ENCODE measurements around the gene FAM156A. TPM values are rescaled to one million over a fixed set of nuclear protein-coding genes. Genes with fewer than 3 reads are reported as not detected.
"Not testable (repeated sequence)": the region's sequence is repeated elsewhere in the genome, so short reads cannot be mapped to it uniquely, and the experiment has no call there.

FAM156A gene
- total RNA-seq, 1 donor from 2014 or later, result 27.8 TPM

GRCh38 chrX:52940704-52941103 is 17.6 kb downstream of the FAM156A start:
- H3K4me2 ChIP-seq; H2AFZ ChIP-seq (replicated peaks); DNase-seq (ENCODE audit: low spot score); H3K36me3 Mint-ChIP-seq; H3F3A ChIP-seq (ENCODE audit: low read depth); H3K9me3 Mint-ChIP-seq; H3K27me3 Mint-ChIP-seq (ENCODE audit: insufficient read depth, low read depth); H3K4me3 Mint-ChIP-seq; H4K20me1 ChIP-seq (ENCODE audit: low read depth); H3K4me1 Mint-ChIP-seq; H3K9ac ChIP-seq; H3K9me3 ChIP-seq (ENCODE audit: low read depth); H3K36me3 ChIP-seq; H3K4me3 ChIP-seq; H3K27me3 ChIP-seq; H3K4me1 ChIP-seq; H3K79me2 ChIP-seq (ENCODE audit: low read depth); H3K27ac Mint-ChIP-seq; H3K27ac ChIP-seq: not testable (repeated sequence)

GRCh38 chrX:52935470-52935784 is 22.9 kb downstream of the FAM156A start:
- H3K79me2 ChIP-seq (ENCODE audit: low read depth); H3K9me3 ChIP-seq (ENCODE audit: low read depth); H3K27me3 ChIP-seq; H3K9me3 Mint-ChIP-seq; H3K27me3 Mint-ChIP-seq (ENCODE audit: insufficient read depth, low read depth); H3K36me3 Mint-ChIP-seq; H3K4me1 Mint-ChIP-seq; H3K36me3 ChIP-seq; H3K4me1 ChIP-seq; DNase-seq (ENCODE audit: low spot score); H4K20me1 ChIP-seq (ENCODE audit: low read depth): not testable (repeated sequence)
- Histone ChIP-seq H3K4me3 (peak overlapping the region; percentile 63), H3F3A (ENCODE audit: low read depth) (peaks cover 23% of the 10 kb centered on the region), H3K9ac (peak overlapping the region; percentile 82), H2AFZ (replicated peaks) (peak overlapping the region; percentile 86), H3K27ac (peak overlapping the region; percentile 98), H3K4me2 (peak overlapping the region; percentile 89)
- Mint-ChIP-seq H3K27ac (peak overlapping the region; percentile 99), H3K4me3 (peak overlapping the region; percentile 92)

- H3K79me2 ChIP-seq (ENCODE audit: low read depth), result no peaks in the 10 kb centered on the region
- H3K9ac ChIP-seq, result peak overlapping the region; percentile 82
- H3K27ac ChIP-seq, result peak overlapping the region; percentile 98
- Mint-ChIP-seq H3K4me1 (peaks cover 9% of the 10 kb centered on the region), H3K4me3 (peak overlapping the region; percentile 92), H3K36me3 (no peaks in the 10 kb centered on the region), H3K9me3 (no peaks in the 10 kb centered on the region), H3K27ac (peak overlapping the region; percentile 99), H3K27me3 (ENCODE audit: insufficient read depth, low read depth) (peaks cover 3% of the 10 kb centered on the region)
- H3K4me1 ChIP-seq, result peaks cover 10% of the 10 kb centered on the region
- H3F3A ChIP-seq (ENCODE audit: low read depth), result peaks cover 23% of the 10 kb centered on the region
- no peaks in the 10 kb centered on the region for H3K27me3 ChIP-seq
- no peaks in the 10 kb centered on the region for H3K9me3 ChIP-seq (ENCODE audit: low read depth)
- no peaks in the 10 kb centered on the region for H4K20me1 ChIP-seq (ENCODE audit: low read depth)
- H3K4me3 ChIP-seq, result peak overlapping the region; percentile 63
- TF ChIP-seq CTCF (IDR thresholded peaks at IDR 0.05), result peak; percentile 91
- TF ChIP-seq EZH2 (IDR thresholded peaks at IDR 0.05), result no peak
- no peak for TF ChIP-seq EZH2phosphoT487 (IDR thresholded peaks at IDR 0.05)
- no peaks in the 10 kb centered on the region for H3K36me3 ChIP-seq
- peak overlapping the region; percentile 89 for H3K4me2 ChIP-seq
- peak overlapping the region; percentile 86 for H2AFZ ChIP-seq (replicated peaks)
- peak; percentile 94 for DNase-seq (ENCODE audit: low spot score)
Measured at GRCh38 chrX:52934704-52935469, 23.4 kb downstream of the FAM156A start.

GRCh38 chrX:52933976-52934703 is 24.2 kb downstream of the FAM156A start:
- peaks cover 10% of the 10 kb centered on the region for H3K4me1 ChIP-seq
- H3K9me3 ChIP-seq (ENCODE audit: low read depth), result no peaks in the 10 kb centered on the region
- H3K79me2 ChIP-seq (ENCODE audit: low read depth), result no peaks in the 10 kb centered on the region
- Mint-ChIP-seq H3K4me1 (peaks cover 9% of the 10 kb centered on the region), H3K4me3 (peak overlapping the region; percentile 92), H3K27me3 (ENCODE audit: insufficient read depth, low read depth) (peaks cover 3% of the 10 kb centered on the region), H3K36me3 (no peaks in the 10 kb centered on the region), H3K27ac (peak overlapping the region; percentile 99), H3K9me3 (peaks cover 3% of the 10 kb centered on the region)
- peak overlapping the region; percentile 71 for H3K4me2 ChIP-seq
- DNase-seq (ENCODE audit: low spot score), result peak; percentile 94
- no peaks in the 10 kb centered on the region for H4K20me1 ChIP-seq (ENCODE audit: low read depth)
- no peak overlapping the region for H2AFZ ChIP-seq (replicated peaks)
- TF ChIP-seq EZH2 (IDR thresholded peaks at IDR 0.05), result no peak
- no peak for TF ChIP-seq EZH2phosphoT487 (IDR thresholded peaks at IDR 0.05)
- no peak for TF ChIP-seq CTCF (IDR thresholded peaks at IDR 0.05)
- H3K36me3 ChIP-seq, result no peaks in the 10 kb centered on the region
- peak overlapping the region; percentile 63 for H3K4me3 ChIP-seq
- H3F3A ChIP-seq (ENCODE audit: low read depth), result peaks cover 23% of the 10 kb centered on the region
- no peak overlapping the region for H3K9ac ChIP-seq
- peak overlapping the region; percentile 73 for H3K27ac ChIP-seq
- no peaks in the 10 kb centered on the region for H3K27me3 ChIP-seq

All from neural progenitor cell (in vitro differentiated cells).